CD4-positive, alpha-beta T cell treated with Interleukin-17A for 4 hours (primary cell): ENCODE results near the gene TTLL10.

ENCODE experiments used
- DNase-seq: peaks from one replicate; pipeline ENCODE4 v3.0.0-alpha.2; 2020; ENCODE audit warnings: mixed read lengths

The TTLL10 gene

DNA sequence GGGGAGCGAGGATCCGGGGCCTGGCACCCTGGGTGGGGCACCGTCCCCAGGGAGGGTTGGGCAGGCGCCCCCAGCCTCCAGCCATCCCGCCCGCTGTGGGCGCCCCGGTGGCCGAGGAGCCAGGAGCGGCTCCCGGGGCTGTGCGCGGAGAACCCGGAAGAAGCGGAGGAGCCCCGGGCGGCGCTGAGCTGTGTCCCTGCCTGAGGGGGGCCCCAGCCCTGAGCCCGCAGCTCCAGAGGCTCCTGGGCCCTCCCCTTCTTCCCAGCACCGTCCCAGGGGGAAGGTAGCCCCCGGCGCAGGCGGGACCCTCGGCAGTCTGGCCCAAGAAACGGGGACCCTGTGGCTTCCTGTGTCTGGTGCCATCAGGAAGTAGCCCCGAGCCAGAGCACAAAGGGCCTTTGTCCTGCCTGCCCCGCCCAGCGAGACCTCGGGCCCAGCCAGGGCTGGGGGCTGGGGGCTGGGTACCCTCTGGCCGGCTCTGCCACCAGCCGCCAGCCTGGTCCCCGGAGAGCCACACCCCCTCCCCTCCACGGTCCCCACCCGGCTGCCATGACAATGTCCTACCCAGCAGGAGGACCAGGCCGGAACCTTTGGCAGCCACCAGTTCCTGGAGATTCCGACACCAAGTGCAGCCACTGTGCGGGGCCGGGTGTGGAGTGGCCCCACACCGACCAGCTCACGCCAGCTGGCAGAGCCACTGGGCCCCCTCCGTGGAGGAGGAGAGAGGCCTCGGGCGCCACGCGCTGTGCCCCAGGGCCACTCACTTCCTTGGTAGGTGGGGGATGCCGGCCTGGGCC lies 15.6 kb upstream of the TTLL10 start:
- DNase-seq = peak; percentile 61

GRCh38 chr1:1160281-1160930 lies 13.3 kb upstream of the TTLL10 start:
- no peak for DNase-seq

GRCh38 chr1:1161078-1161682 lies 12.5 kb upstream of the TTLL10 start:
- no peak for DNase-seq

- DNase-seq = no peak
These were observed 12.0 kb upstream of the TTLL10 start for GRCh38 chr1:1161683-1162079.

DNA sequence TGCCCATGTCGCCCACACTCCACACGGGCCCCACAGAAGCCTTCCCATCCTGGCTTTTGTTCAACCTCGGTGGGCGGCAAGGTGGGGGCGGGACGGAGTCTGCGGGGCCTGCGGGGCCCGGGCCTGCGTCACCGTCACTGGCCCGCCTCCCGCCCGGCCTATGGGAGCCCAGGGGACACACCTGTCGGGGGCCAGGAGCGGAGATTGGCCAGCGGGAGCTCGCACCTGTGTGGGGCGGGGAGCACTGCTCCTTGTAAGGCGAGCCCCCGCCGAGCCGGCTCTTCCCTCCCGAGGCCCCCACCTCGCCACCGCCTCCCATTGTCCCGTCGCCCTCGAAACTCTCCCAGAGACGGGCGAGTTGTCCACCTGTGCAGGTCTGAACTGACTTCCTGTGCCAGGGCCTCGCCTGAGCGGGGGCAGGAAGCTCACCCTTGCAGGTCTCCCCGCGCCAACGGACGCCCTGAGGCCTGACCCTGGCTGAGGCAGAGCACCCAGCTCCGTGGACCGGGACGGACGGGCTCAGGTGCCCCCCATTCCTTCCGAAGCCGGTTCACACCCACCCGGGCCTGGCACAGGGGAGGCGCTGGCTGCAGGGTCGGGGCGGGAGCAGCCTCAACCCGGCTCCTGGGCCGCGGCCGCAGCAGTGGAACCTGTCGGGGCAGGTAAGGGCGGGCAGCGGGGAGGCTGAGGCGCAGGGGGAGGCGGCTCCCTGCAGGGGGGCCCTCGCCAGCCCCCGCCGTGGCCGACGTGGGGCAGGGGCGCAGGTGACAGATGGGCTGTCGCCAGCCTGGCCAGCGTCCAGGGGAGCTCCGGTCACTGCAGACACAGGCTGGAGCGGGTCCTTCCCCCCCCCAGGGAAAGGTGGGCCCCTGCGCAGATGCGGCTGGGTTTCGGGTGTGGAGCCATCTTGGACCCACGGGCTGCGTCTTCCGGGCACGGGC lies 10.8 kb upstream of the TTLL10 start:
- no peak for DNase-seq

DNA sequence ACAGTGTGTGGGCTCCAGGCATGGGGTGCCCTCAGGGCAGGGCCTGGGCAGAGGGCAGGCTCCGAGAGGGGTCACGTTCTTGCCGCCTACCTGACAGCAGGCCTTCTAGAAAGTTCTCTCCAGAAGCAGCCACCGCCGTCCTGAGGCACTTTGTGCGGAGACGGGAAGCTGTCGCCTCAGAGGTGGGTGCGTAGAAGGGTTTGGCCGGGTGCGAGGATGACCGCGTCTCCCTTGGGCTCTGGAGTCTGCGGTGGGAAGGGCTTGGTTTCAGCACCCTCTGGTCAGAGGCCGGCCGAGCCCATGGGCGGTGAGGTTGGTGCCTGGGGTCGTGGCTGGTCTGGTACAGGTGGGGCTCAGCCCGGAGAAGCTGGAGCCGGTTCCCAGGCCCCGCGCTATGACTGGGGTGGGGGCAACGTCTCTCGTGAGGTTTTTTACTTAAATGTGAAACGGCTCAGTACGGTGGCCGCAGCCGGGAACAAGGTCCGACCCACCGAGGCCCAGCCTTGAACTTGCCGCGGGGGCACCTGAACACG lies 10.1 kb upstream of the TTLL10 start:
- no peak for DNase-seq

DNA sequence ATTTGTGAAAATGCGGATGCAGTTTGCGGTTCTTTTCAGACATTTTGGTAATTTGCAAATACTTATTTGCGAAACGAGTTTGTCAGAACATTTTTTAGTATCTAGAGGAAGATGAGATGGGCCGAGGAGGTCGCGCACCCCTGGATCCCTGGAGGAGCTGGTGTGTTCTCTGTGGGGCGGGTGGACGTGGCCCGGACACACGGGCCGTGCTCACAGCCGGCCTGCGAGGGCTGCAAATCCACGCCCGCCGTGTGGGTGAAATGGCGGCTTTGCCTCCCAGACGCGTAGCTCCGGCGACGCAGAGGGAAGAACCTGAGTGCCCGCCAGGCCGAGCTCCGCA lies 9.3 kb upstream of the TTLL10 start:
- no peak for DNase-seq

GRCh38 chr1:1164701-1165451 lies 8.8 kb upstream of the TTLL10 start:
- no peak for DNase-seq

DNA sequence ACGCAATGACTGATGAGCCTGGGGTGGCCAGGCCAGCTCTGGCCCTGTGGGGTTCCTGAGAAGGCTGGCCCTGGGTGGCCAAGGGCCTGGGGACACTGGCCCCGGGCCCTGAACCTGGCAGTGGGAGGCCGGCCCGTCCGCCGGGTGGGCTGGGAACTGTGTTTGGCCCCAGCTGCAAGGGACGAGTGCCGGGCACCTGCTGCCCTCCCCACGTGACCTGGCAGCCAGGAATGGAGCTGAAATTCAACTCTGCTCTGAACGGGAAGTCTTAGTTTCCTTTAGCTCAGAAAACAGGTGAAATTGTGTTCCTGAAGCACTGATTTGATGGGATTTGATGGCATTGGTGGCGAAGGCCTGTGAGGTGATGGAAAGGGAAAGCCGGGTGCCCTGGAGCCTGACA lies 8.2 kb upstream of the TTLL10 start:
- DNase-seq = no peak

- DNase-seq = no peak
These were observed 7.7 kb upstream of the TTLL10 start for GRCh38 chr1:1165900-1166421.

DNA sequence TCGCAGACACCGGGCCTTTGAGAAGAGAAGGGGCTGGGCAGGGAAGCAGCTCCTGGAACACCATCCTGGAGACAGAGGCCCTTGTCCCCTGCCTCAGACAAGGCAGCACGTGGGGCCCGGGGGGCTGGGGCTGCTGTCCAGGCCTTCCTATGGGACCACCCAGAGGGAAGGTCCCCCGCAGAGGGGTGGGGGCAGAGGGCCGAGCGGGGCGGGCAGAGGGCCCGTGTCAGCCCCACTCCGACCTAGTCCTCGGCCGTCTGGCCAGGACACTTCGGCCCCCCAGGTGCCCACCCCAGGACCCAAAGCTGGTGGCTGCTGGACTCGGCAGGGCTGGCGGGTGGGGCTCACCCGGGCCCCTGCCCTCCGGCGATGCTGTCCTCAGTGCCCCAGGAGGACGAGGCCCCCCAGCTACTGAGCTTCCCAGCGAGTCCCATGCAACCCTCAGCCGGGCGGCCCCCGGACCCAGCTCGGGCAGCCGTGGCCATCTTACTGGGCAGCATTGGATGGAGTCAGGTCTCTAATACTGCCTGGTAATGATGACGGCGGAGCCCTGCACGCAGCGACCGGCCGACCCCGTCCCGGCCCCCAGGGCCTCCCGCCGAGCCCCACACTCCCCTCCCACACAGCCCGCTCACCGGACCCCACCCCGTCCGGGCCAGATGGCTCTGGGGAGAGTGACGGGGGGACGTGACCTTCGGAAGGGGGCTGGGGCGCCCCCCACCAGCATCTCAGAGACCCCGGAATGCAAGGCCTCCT lies 6.9 kb upstream of the TTLL10 start:
- no peak for DNase-seq

DNA sequence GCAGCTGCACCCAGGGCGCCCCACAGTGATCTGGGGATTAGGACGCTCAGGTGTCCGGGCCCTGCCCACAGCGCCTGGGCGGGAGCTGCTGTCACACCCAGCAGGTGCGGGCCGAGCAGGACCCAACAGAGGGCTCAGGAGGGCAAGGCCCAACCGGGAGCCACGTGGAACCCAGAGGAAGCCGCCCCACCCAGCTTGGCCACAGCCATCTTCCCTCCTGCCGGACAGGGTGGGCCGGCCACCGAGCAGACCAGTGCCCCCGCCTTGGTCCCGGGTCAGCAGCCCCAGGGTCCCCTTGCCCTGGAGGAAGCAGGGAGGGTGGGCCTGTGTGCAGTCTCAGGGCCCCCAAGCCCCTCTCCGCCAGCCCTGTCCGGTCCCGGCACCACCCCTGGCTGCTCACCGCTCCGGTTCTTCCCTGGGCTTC lies 6.3 kb upstream of the TTLL10 start:
- DNase-seq = no peak

- no peak for DNase-seq
These were observed 5.7 kb upstream of the TTLL10 start for GRCh38 chr1:1167841-1168450.

DNA sequence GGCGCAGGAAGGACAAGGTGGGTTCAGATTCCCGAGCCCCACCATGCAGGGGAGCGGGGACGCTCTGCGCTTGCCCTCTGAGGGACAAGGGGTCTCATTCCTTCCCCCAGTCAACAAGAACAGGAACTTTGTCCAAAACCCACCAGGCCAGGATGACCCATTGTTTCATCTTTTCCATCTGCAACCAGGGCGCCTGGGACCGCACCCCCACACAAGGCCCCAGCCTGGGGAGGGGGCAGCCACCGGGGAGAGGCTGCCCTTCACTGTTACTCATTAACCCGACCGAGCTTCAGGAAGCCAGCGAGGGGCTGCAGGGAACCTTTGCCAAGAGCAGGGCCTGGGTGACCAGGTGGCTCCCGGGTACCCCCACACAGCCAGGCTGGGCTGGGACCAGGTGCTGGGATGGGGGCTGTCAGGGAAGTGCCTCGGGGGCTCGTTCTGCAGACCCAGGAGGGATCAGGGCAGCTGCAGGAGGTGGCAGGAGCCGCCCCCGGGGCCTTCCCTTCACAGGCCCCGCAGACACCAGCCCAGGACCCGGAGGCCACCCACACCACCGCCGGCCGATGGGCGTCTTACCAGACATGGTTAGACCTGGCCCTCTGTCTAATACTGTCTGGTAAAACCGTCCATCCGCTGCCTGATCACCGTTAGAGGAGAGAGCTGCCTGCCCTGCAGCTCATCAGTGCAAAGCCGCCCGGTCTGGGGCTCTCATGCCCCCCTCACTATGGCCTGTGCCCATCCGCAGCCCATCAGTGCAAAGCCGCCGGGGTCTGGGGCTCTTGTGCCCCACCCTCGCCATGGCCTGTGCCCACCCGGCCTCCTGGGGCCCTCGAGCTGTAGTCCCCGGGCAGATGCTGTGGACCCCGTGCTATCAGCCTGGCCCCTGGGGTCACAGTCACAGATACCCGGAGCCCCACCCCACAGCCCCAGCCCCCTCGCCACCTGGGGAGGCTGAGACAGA lies 4.9 kb upstream of the TTLL10 start:
- DNase-seq = peak; percentile 1

- DNase-seq = peak; percentile 1
These were observed 4.1 kb upstream of the TTLL10 start for GRCh38 chr1:1169429-1170214.

DNA sequence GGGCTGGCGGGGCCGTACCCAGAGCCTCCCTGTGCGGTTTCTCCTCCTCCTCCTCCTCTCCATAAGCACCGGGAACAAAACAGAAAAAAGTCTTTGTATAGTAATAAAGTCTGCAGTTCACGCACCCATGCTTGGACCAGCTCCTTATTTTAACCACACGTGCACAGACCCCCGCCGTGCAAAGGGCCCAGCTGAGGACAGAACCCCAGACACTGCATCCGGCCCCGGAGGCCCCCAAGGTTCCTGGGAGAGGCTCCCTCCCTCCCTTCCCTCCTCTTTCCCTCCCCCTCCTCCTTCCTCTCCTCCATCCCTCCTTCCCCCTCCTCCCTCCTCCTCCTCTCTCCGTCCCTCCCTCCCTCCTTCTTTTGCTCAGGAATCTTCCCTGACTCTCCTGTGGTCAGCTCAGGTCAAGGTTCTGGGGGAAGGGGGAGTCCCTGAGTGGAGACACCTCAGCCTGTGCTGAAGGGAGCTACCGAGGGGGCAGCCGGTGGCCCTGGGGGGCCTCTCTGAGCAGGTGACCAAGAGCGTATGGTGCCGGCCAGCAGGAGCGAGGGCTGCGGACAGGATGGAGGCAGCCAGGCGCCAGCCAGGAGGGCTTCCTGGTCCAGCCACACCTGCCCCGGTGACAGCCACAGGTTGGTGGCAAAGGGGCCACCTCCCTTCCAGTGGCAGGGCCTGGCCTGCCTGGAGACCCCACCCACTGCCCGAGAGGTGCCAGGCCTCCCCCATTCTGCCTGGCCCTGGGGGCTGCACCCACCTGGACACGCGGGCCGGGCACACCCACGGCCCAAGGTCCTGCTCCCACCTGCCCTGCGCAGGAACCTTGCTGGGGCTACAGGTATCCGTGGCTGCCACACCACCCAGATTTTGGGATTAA lies 3.2 kb upstream of the TTLL10 start:
- no peak for DNase-seq

- DNase-seq = no peak
These were observed 2.5 kb upstream of the TTLL10 start for GRCh38 chr1:1171161-1171545.
